GM12891 (cell line): ENCODE data around the gene C7orf33.

Source experiments
- PAX5 ChIP-seq: IDR thresholded peaks from 2 replicates; pipeline ENCODE4 v1.6.1; 2011; ENCODE audit warnings: low read length, moderate library complexity, mild to moderate bottlenecking; ENCODE audit not compliant: insufficient read depth, severe bottlenecking
- SPI1 ChIP-seq: IDR thresholded peaks from 2 replicates; pipeline ENCODE4 v1.6.1; 2011; ENCODE audit warnings: low read depth, low read length, control low read depth
- TAF1 ChIP-seq: IDR thresholded peaks from 2 replicates; pipeline ENCODE4 v1.6.1; 2011; ENCODE audit warnings: low read depth, low read length, control low read depth

GRCh38 chr7:148620749-148621359 lies 30.3 kb downstream of the C7orf33 start:
- TF ChIP-seq SPI1 (no peak), TAF1 (no peak), PAX5 (no peak)
